ENCODE measurements around the gene FHOD3.

Gene FHOD3

DNA sequence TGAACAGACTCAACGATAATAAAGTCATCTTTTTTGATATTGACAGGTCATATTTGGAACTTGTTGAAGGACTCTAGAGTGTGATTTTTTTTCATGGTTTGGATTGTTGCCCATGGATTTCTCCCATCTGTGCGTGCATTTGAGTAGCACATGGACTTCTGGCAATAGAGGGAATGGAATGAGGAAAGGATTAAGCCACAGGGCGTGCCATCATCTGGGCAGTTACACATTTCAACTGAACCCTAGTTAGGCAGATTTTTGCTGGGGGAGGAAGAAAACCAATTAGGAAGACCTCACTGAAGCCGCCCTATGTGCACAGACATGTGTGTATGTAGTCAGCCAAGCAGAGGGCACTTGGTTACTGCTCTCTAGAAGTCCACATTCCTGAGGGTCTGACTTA, 458.7 kb downstream of the FHOD3 start:
- H3K4me3 ChIP-seq (ENCODE audit: low read depth, low read length), result no peak overlapping the region
- TF ChIP-seq, protein P1, sequence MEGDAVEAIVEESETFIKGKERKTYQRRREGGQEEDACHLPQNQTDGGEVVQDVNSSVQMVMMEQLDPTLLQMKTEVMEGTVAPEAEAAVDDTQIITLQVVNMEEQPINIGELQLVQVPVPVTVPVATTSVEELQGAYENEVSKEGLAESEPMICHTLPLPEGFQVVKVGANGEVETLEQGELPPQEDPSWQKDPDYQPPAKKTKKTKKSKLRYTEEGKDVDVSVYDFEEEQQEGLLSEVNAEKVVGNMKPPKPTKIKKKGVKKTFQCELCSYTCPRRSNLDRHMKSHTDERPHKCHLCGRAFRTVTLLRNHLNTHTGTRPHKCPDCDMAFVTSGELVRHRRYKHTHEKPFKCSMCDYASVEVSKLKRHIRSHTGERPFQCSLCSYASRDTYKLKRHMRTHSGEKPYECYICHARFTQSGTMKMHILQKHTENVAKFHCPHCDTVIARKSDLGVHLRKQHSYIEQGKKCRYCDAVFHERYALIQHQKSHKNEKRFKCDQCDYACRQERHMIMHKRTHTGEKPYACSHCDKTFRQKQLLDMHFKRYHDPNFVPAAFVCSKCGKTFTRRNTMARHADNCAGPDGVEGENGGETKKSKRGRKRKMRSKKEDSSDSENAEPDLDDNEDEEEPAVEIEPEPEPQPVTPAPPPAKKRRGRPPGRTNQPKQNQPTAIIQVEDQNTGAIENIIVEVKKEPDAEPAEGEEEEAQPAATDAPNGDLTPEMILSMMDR (IDR thresholded peaks at IDR 0.05; ENCODE audit: low read depth, low read length), result no peak

DNA sequence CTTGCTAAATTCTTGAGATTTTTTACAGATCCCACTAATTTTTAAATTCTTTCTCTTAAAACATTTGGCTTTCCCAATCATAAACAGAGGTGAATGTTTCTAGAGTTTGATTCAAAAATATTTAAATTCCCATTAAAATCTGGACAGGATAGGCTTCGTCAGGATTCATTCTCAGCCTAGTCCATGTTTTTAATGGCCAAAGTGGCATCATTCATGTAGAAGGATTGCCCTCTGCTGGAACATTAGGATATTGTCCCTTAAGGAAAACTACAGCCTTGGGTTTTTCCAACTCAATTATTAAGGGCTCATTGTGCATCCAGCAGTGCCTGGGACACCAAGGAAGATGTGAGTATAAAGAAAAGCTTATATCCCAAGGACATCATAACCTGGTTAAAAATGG, 459.6 kb downstream of the FHOD3 start:
- no peak overlapping the region for H3K4me3 ChIP-seq (ENCODE audit: low read depth, low read length)
- TF ChIP-seq, protein P1 (IDR thresholded peaks at IDR 0.05; ENCODE audit: low read depth, low read length), result peak; percentile 42; the same call in 1 of the 2 replicates

DNA sequence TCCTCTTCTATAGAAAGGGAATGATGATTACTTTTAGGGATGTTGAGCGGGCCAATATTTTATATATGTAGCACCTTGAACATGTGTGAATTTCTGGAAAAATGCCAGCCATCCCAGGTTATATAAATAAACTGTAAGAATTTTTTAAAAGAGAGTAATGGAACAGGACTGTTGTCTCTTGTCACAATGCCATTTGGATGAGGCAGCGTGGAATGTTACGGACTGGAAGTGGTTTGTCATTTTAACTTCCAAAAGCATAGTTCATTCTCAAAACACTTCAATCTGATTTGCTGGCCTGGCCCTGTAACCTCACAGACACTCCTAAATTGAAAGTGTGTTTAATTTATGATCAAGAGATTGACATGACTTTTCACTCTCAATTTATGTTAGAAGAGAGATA, 460.5 kb downstream of the FHOD3 start:
- H3K4me3 ChIP-seq (ENCODE audit: low read depth, low read length), result no peak overlapping the region
- TF ChIP-seq, protein P1 (IDR thresholded peaks at IDR 0.05; ENCODE audit: low read depth, low read length), result no peak

DNA sequence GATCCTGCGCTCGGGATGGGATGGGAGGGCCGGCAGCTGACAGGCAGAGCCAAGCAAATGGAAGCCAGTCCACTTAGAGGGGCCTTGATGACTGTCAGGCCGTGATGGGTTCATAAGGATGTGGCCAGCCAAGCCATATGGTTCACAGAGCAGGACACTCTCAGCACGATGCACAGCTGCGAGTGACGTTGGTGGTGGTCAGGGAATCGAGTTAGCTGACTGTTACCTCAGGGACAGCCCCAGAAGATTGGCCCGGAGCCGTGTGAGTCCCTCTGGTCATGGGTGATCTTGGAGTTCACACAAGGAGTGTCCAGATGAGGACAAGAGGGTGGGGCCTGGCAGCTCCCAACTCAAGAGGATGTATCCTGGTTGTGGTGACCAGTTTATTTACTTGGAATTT, 461.1 kb downstream of the FHOD3 start:
- TF ChIP-seq, protein P1 (IDR thresholded peaks at IDR 0.05; ENCODE audit: low read depth, low read length), result no peak
- H3K4me3 ChIP-seq (ENCODE audit: low read depth, low read length), result no peak overlapping the region

DNA sequence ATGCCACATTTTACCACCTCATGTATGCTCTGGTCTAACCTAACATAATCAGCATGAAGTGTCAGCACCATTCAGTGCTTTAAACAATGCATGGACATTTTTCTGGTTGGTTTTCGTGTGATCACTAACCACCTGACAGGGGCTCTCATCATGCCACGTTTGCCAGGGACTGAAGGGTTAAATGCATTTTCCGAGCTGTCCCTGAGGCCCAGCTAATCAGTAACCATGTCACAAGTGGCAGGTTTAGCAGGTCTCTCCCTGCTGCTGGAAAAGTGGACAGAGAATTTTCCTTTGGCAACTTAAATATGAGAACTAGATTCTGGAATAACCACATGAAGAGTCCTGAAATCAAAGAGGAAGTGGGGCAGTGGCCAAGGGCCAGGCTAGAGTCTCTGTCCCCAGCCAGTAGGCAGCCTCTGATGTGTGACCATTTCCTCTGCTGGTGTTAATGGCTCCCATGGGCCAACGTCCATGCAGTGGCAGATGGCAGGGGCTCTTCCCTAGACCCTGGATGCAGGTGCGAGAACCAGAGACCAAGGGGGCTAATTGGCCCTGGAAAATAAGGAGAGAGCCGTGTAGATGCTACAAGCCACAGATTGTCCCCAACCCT, 461.8 kb downstream of the FHOD3 start:
- TF ChIP-seq, protein P1 (IDR thresholded peaks at IDR 0.05; ENCODE audit: low read depth, low read length), result no peak
- H3K4me3 ChIP-seq (ENCODE audit: low read depth, low read length), result no peak overlapping the region

DNA sequence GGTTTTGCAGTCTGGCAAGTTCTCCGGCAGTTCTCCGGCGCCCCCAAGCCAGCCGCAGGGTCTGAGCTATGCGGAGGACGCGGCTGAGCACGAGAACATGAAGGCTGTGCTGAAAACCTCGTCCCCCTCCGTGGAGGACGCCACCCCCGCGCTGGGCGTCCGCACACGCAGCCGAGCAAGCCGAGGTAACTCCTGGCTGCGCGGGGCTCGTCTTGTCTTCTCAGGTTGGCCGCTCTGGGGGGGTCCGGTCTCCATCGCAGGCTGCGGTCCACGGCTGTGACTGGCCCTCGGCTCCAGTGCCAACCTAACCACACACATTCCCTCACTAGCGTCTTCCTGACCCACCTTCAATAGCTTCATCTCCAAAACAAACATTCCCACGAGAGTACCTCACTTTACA, 463.1 kb downstream of the FHOD3 start:
- H3K4me3 ChIP-seq (ENCODE audit: low read depth, low read length), result no peak overlapping the region
- TF ChIP-seq, protein P1 (IDR thresholded peaks at IDR 0.05; ENCODE audit: low read depth, low read length), result no peak

DNA sequence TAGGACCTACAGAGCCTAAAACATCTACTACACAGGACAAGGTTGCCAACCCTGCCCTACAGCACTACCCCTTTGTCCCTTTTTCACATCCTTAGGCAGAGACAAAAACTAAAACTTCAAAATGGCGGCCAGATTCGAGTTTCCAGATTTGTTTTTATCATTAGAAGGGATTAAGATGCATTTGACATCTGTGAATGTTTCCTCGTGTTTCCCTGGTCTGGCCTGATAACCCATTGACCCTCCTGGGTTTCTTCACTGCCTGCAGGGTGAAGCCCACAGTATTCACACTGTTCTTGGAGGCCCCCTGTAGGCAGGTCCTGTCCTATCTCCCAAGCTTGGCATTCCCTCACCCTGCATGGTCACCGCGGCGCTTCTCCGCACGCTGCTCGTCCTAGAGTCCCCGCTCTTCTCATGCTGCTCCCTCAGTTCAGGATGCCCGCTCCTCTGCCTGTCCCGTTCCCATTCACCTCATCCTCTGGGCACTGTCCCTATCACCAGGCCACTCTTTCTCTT, 463.7 kb downstream of the FHOD3 start:
- TF ChIP-seq, protein P1 (IDR thresholded peaks at IDR 0.05; ENCODE audit: low read depth, low read length), result no peak
- no peak overlapping the region for H3K4me3 ChIP-seq (ENCODE audit: low read depth, low read length)
